GM12878 (cell line): ENCODE data around the gene KIFAP3. TPM values are rescaled to one million over a fixed set of nuclear protein-coding genes. Genes with fewer than 3 reads are reported as not detected.

Source experiments
- ASH2L ChIP-seq: fragments of 300-600, 200-600 bp; sonication (generic); IDR thresholded peaks from 2 replicates; pipeline ENCODE4 v1.6.1; 2017; ENCODE audit warnings: low read depth, mild to moderate bottlenecking, borderline replicate concordance
- CBFB ChIP-seq: IDR thresholded peaks from 2 replicates; pipeline ENCODE4 v1.6.1; 2016; ENCODE audit warnings: antibody characterized with exemption, low read depth
- CEBPB ChIP-seq, 2 experiments: fragments of 150-350 bp in 1 of 2; IDR thresholded peaks; 2 replicates each; pipeline ENCODE4 v1.6.1; 2012 to 2014; ENCODE audit warnings: low read depth in 2 of 2, low read length in 2 of 2, borderline replicate concordance in 1 of 2, inconsistent platforms in 1 of 2
- ESRRA ChIP-seq: IDR thresholded peaks from 2 replicates; pipeline ENCODE4 v1.6.1; 2012; ENCODE audit warnings: mild to moderate bottlenecking, low read length, improper control_type of control experiment
- ETV6 ChIP-seq, 2 experiments: fragments of 450-650 bp in 1 of 2; IDR thresholded peaks in 1 of 2; conservative IDR thresholded peaks in 1 of 2; 2 replicates each; pipeline ENCODE4 v1.6.1; 2014; ENCODE audit warnings: antibody characterized with exemption in 1 of 2, borderline replicate concordance in 1 of 2, low read depth in 1 of 2, mild to moderate bottlenecking in 1 of 2, moderate library complexity in 1 of 2
- GABPA ChIP-seq: IDR thresholded peaks from 2 replicates; pipeline ENCODE4 v1.6.1; 2014; ENCODE audit warnings: antibody characterized with exemption, low read depth, mild to moderate bottlenecking, inconsistent platforms
- MXI1 ChIP-seq: fragments of 150-350 bp; IDR thresholded peaks from 2 replicates; pipeline ENCODE4 v1.6.1; 2011; ENCODE audit warnings: low read depth, mild to moderate bottlenecking, inconsistent platforms, low read length, improper control_type of control experiment
- MYB ChIP-seq: fragments of 150-350 bp; IDR thresholded peaks from 2 replicates; pipeline ENCODE4 v1.6.1; 2014; ENCODE audit warnings: mild to moderate bottlenecking, low read depth, low read length, borderline replicate concordance
- PML ChIP-seq: IDR thresholded peaks from 2 replicates; pipeline ENCODE4 v1.6.1; 2012; ENCODE audit warnings: low read length, inconsistent platforms
- RBBP5 ChIP-seq: fragments of 200-600 bp; sonication (generic); conservative IDR thresholded peaks from 2 replicates; pipeline ENCODE4 v1.6.1; 2016
- YY1 ChIP-seq: IDR thresholded peaks from 2 replicates; pipeline ENCODE4 v1.6.1; 2011; ENCODE audit warnings: low read depth, mild to moderate bottlenecking, low read length
- ZZZ3 ChIP-seq: IDR thresholded peaks from 2 replicates; pipeline ENCODE4 v1.6.1; 2011; ENCODE audit warnings: low read depth; ENCODE audit not compliant: control insufficient read depth, insufficient read length
- polyA plus RNA-seq, 11 experiments: library from polyadenylated mRNA; depleted of rRNA in 4 of 11; unstranded in 6 of 11; stranded (reverse) in 5 of 11; fragments of >200 nt; fragmentation: Nextera tagmentation in 4 of 11; fragmentation: Illumina TruSeq in 1 of 11; extraction: Ambion mirVana in 4 of 11; extraction: Trizol in 1 of 11; gene quantifications; 1 replicate in 1 of 11; 2 replicates in 10 of 11; pipeline versions ENCODE4 v1.2.1 to v1.2.3, GENCODE V29; 2011 to 2016; ENCODE audit warnings: inconsistent platforms in 2 of 11, missing spikeins in 2 of 11, low read depth in 1 of 11
- total RNA-seq, 4 experiments: library from RNA; depleted of rRNA in 3 of 4; stranded (reverse); fragments of >200 nt in 3 of 4; fragmentation: Illumina TruSeq in 1 of 4; extraction: Trizol in 1 of 4; gene quantifications; 2 replicates each; pipeline versions ENCODE4 v1.2.1 to v1.2.3, GENCODE V29; 2013 to 2021
- TF ChIP-seq, protein P1 (sequence below): fragments of 450-650 bp; IDR thresholded peaks from 2 replicates; pipeline ENCODE4 v1.6.1; 2016; ENCODE audit warnings: mild to moderate bottlenecking
- TF ChIP-seq, protein P2 (sequence below), 3 experiments: IDR thresholded peaks in 2 of 3; conservative IDR thresholded peaks in 1 of 3; 2 replicates each; pipeline ENCODE4 v1.5.1; 2011; ENCODE audit warnings: low read depth in 3 of 3, low read length in 3 of 3, mild to moderate bottlenecking in 3 of 3, control low read depth in 2 of 3, moderate library complexity in 2 of 3, inconsistent platforms in 1 of 3, mixed read lengths in 1 of 3; ENCODE audit not compliant: control insufficient read depth in 2 of 3, insufficient read depth in 1 of 3; ENCODE audit errors: extremely low read depth in 1 of 3
- TF ChIP-seq, protein P3 (sequence below): IDR thresholded peaks from 2 replicates; pipeline ENCODE4 v1.6.1; 2012; ENCODE audit warnings: low read length, inconsistent platforms
- TF ChIP-seq, protein P4 (sequence below): fragments of 450-650 bp; IDR thresholded peaks from 2 replicates; pipeline ENCODE4 v1.6.1; 2017; ENCODE audit warnings: antibody characterized with exemption, mild to moderate bottlenecking, moderate library complexity

KIFAP3 gene
- total and polyA plus RNA-seq, 10 of the 15 experiments (the other 5 are each of a cell fraction or from before 2014, with no cell fraction given), result 13.7 to 100 (median 18.9) TPM

DNA sequence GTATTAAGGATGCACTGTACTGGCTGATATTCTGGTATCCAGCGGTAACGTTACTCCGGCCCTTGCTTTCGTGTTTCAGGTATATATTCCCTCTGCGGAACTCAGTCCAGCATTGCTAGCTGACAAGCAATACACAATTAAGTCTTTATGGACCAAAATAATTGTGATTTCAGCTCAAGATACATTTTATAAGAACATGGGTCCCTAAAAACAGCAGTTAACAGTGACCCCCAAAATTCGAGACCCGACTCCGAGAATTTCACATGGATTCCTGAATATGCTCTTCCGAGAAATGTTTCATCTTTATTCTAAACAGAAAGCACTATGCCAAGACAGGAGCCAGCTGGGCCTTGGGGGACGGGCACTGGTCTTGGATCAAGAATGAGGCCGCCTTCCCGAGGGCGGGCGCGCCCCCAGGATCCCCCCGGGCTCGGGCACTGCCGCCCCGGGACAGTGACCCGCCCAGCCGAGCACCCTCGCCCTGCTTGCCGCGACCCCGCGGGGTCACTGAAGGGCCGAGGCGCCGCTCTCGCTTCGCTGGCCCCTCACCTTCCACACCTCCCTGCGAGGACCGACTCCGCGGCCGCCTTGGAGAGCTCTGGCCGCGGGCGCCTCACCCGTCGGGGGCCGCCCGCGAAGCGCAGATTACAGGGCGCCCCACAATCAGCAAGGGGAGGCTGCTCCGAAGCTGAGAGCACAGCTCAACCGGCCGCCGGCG, 181.4 kb downstream of the KIFAP3 start (continued):
- TF ChIP-seq, protein P1, sequence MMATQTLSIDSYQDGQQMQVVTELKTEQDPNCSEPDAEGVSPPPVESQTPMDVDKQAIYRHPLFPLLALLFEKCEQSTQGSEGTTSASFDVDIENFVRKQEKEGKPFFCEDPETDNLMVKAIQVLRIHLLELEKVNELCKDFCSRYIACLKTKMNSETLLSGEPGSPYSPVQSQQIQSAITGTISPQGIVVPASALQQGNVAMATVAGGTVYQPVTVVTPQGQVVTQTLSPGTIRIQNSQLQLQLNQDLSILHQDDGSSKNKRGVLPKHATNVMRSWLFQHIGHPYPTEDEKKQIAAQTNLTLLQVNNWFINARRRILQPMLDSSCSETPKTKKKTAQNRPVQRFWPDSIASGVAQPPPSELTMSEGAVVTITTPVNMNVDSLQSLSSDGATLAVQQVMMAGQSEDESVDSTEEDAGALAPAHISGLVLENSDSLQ, result no peak
- TF ChIP-seq, protein P2, sequence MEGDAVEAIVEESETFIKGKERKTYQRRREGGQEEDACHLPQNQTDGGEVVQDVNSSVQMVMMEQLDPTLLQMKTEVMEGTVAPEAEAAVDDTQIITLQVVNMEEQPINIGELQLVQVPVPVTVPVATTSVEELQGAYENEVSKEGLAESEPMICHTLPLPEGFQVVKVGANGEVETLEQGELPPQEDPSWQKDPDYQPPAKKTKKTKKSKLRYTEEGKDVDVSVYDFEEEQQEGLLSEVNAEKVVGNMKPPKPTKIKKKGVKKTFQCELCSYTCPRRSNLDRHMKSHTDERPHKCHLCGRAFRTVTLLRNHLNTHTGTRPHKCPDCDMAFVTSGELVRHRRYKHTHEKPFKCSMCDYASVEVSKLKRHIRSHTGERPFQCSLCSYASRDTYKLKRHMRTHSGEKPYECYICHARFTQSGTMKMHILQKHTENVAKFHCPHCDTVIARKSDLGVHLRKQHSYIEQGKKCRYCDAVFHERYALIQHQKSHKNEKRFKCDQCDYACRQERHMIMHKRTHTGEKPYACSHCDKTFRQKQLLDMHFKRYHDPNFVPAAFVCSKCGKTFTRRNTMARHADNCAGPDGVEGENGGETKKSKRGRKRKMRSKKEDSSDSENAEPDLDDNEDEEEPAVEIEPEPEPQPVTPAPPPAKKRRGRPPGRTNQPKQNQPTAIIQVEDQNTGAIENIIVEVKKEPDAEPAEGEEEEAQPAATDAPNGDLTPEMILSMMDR (IDR thresholded peaks at IDR 0.05 in 2 of 3, conservative IDR thresholded peaks at IDR 0.05 in 1 of 3; ENCODE audit: control insufficient read depth in 2 of 3, extremely low read depth in 1 of 3, insufficient read depth in 1 of 3, low read depth in 3 of 3, low read length in 3 of 3), result no peak
- TF ChIP-seq CEBPB (IDR thresholded peaks at IDR 0.05; ENCODE audit: borderline replicate concordance in 1 of 2, low read depth in 2 of 2, low read length in 2 of 2) (no peak), ETV6 (conservative IDR thresholded peaks at IDR 0.05 in 1 of 2, IDR thresholded peaks at IDR 0.05 in 1 of 2; ENCODE audit: borderline replicate concordance in 1 of 2, low read depth in 1 of 2) (no peak), YY1 (no peak), ESRRA (no peak), GABPA (no peak), PML (no peak), MXI1 (peak; percentile 35; the same call in 1 of the 2 replicates), CBFB (no peak), RBBP5 (no peak), MYB (no peak), ZZZ3 (no peak), ASH2L (peak; percentile 65; the same call in 1 of the 2 replicates)
- TF ChIP-seq, protein P3, sequence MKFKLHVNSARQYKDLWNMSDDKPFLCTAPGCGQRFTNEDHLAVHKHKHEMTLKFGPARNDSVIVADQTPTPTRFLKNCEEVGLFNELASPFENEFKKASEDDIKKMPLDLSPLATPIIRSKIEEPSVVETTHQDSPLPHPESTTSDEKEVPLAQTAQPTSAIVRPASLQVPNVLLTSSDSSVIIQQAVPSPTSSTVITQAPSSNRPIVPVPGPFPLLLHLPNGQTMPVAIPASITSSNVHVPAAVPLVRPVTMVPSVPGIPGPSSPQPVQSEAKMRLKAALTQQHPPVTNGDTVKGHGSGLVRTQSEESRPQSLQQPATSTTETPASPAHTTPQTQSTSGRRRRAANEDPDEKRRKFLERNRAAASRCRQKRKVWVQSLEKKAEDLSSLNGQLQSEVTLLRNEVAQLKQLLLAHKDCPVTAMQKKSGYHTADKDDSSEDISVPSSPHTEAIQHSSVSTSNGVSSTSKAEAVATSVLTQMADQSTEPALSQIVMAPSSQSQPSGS, result no peak
- TF ChIP-seq, protein P4, sequence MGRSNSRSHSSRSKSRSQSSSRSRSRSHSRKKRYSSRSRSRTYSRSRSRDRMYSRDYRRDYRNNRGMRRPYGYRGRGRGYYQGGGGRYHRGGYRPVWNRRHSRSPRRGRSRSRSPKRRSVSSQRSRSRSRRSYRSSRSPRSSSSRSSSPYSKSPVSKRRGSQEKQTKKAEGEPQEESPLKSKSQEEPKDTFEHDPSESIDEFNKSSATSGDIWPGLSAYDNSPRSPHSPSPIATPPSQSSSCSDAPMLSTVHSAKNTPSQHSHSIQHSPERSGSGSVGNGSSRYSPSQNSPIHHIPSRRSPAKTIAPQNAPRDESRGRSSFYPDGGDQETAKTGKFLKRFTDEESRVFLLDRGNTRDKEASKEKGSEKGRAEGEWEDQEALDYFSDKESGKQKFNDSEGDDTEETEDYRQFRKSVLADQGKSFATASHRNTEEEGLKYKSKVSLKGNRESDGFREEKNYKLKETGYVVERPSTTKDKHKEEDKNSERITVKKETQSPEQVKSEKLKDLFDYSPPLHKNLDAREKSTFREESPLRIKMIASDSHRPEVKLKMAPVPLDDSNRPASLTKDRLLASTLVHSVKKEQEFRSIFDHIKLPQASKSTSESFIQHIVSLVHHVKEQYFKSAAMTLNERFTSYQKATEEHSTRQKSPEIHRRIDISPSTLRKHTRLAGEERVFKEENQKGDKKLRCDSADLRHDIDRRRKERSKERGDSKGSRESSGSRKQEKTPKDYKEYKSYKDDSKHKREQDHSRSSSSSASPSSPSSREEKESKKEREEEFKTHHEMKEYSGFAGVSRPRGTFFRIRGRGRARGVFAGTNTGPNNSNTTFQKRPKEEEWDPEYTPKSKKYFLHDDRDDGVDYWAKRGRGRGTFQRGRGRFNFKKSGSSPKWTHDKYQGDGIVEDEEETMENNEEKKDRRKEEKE, result no peak
